Sigmoid colon (tissue), 4 donors: ENCODE measurements around the gene FNDC1.

Experiments used
- POLR2A ChIP-seq, 2 donors: fragments of 450-650 bp; IDR thresholded peaks; one replicate each; pipeline ENCODE4 v1.6.1; 2016; ENCODE audit warnings: antibody characterized with exemption in 2 of 2, mild to moderate bottlenecking in 2 of 2, moderate library complexity in 2 of 2
- POLR2AphosphoS5 ChIP-seq, 4 donors: sonication (generic); formaldehyde crosslinking; IDR thresholded peaks; one replicate each; pipeline ENCODE4 v1.6.1; 2017; ENCODE audit warnings: antibody characterized with exemption in 4 of 4
- TF ChIP-seq, protein P1 (sequence below), 4 experiments: fragments of 450-650 bp in 3 of 4; fragments of 200-600 bp in 1 of 4; IDR thresholded peaks; one replicate each; pipeline ENCODE4 v1.5.1; 2016 to 2019; ENCODE audit warnings: antibody characterized with exemption in 4 of 4, mild to moderate bottlenecking in 3 of 4, moderate library complexity in 2 of 4

DNA sequence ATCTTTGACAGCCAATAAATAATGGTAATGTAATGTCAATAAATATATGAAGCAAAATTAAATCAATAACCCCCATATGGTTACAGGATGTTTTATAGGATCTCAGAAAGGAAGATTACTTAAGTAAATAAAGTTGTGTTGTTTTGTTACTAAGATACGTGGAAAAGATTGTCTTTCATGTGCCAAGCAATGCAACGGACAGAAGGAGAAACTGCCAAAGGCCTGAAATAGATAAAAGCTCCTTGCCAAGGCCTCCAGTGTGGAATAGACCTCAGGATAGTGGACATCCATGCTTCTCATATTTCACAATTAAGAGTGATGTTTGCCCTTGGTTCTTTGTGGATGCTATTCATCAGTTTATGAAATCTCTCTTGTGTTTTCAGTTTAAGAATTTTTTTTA lies 16.4 kb upstream of the FNDC1 start:
- TF ChIP-seq, protein P1, sequence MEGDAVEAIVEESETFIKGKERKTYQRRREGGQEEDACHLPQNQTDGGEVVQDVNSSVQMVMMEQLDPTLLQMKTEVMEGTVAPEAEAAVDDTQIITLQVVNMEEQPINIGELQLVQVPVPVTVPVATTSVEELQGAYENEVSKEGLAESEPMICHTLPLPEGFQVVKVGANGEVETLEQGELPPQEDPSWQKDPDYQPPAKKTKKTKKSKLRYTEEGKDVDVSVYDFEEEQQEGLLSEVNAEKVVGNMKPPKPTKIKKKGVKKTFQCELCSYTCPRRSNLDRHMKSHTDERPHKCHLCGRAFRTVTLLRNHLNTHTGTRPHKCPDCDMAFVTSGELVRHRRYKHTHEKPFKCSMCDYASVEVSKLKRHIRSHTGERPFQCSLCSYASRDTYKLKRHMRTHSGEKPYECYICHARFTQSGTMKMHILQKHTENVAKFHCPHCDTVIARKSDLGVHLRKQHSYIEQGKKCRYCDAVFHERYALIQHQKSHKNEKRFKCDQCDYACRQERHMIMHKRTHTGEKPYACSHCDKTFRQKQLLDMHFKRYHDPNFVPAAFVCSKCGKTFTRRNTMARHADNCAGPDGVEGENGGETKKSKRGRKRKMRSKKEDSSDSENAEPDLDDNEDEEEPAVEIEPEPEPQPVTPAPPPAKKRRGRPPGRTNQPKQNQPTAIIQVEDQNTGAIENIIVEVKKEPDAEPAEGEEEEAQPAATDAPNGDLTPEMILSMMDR (IDR thresholded peaks at IDR 0.05), result no peak
- TF ChIP-seq POLR2AphosphoS5 (IDR thresholded peaks at IDR 0.05) (no peak), POLR2A (IDR thresholded peaks at IDR 0.05) (no peak)
